H9 (cell line): Measurements from ENCODE around the gene BACH2. TPM values are rescaled to one million over a fixed set of nuclear protein-coding genes. Genes with fewer than 3 reads are reported as not detected.

Experiments used
- DNase-seq: peaks from one replicate; pipeline ENCODE4 v3.0.0-alpha.2; 2017
- H2AFZ ChIP-seq: one replicate; pipeline ENCODE4 v1.6.1; 2013; ENCODE audit warnings: mild to moderate bottlenecking, low read length, control low read depth, moderate library complexity
- H2AK5ac ChIP-seq: 2 replicates; pipeline ENCODE4 v1.6.1; 2013; ENCODE audit warnings: low read length, control low read depth, mixed read lengths; ENCODE audit not compliant: insufficient read length
- H2BK120ac ChIP-seq: one replicate; pipeline ENCODE4 v1.6.1; 2013; ENCODE audit warnings: low read depth, mild to moderate bottlenecking, low read length, control low read depth, inconsistent platforms; ENCODE audit not compliant: poor library complexity, severe bottlenecking
- H2BK12ac ChIP-seq: 2 replicates; pipeline ENCODE4 v1.6.1; 2013; ENCODE audit warnings: low read length, control low read depth, mixed read lengths, low read depth; ENCODE audit not compliant: insufficient read length
- H2BK15ac ChIP-seq: 2 replicates; pipeline ENCODE4 v1.6.1; 2013; ENCODE audit warnings: low read depth, low read length, control low read depth
- H2BK20ac ChIP-seq: one replicate; pipeline ENCODE4 v1.6.1; 2013; ENCODE audit warnings: low read depth, mild to moderate bottlenecking, low read length, control low read depth, inconsistent platforms; ENCODE audit not compliant: poor library complexity, severe bottlenecking
- H2BK5ac ChIP-seq: 2 replicates; pipeline ENCODE4 v1.6.1; 2013; ENCODE audit warnings: low read length, control low read depth, mixed read lengths; ENCODE audit not compliant: insufficient read length
- H3K14ac ChIP-seq: 2 replicates; pipeline ENCODE4 v1.6.1; 2013; ENCODE audit warnings: low read length, control low read depth; ENCODE audit not compliant: insufficient read depth
- H3K18ac ChIP-seq: 2 replicates; pipeline ENCODE4 v1.6.1; 2013; ENCODE audit warnings: low read depth, mild to moderate bottlenecking, mixed read lengths, low read length, control low read depth; ENCODE audit not compliant: insufficient read length
- H3K23ac ChIP-seq: 2 replicates; pipeline ENCODE4 v1.6.1; 2013; ENCODE audit warnings: low read length, control low read depth, mixed read lengths, low read depth; ENCODE audit not compliant: insufficient read length
- H3K23me2 ChIP-seq: 2 replicates; pipeline ENCODE4 v1.6.1; 2013; ENCODE audit warnings: low read depth, mild to moderate bottlenecking, mixed read lengths, low read length, control low read depth; ENCODE audit not compliant: insufficient read length, poor library complexity, severe bottlenecking
- H3K27ac ChIP-seq: 2 replicates; pipeline ENCODE4 v1.5.1; 2013; ENCODE audit warnings: low read length, control low read depth, mixed read lengths, low read depth; ENCODE audit not compliant: insufficient read length
- H3K27me3 ChIP-seq: 2 replicates; pipeline ENCODE4 v1.6.1; 2013; ENCODE audit warnings: low read length, control low read depth, inconsistent platforms; ENCODE audit not compliant: insufficient read depth
- H3K4ac ChIP-seq: 2 replicates; pipeline ENCODE4 v1.6.1; 2013; ENCODE audit warnings: low read depth, mild to moderate bottlenecking, control low read depth, inconsistent platforms, low read length, moderate library complexity
- H3K4me1 ChIP-seq: 2 replicates; pipeline ENCODE4 v1.6.1; 2013; ENCODE audit warnings: low read length, control low read depth, inconsistent platforms; ENCODE audit not compliant: insufficient read depth
- H3K4me2 ChIP-seq: 2 replicates; pipeline ENCODE4 v1.6.1; 2013; ENCODE audit warnings: low read length, control low read depth, mixed read lengths; ENCODE audit not compliant: insufficient read length, insufficient read depth
- H3K56ac ChIP-seq: 2 replicates; pipeline ENCODE4 v1.6.1; 2013; ENCODE audit warnings: low read depth, mild to moderate bottlenecking, mixed read lengths, low read length, control low read depth; ENCODE audit not compliant: insufficient read length
- H3K79me1 ChIP-seq: 2 replicates; pipeline ENCODE4 v1.6.1; 2013; ENCODE audit warnings: low read depth, mild to moderate bottlenecking, moderate library complexity, low read length, control low read depth, inconsistent platforms; ENCODE audit not compliant: insufficient read depth, poor library complexity, severe bottlenecking
- H3K79me2 ChIP-seq: 2 replicates; pipeline ENCODE4 v1.6.1; 2013; ENCODE audit warnings: low read length, control low read depth, inconsistent platforms; ENCODE audit not compliant: insufficient read depth
- H3K9ac ChIP-seq: 2 replicates; pipeline ENCODE4 v1.6.1; 2013; ENCODE audit warnings: low read length, control low read depth, mixed read lengths; ENCODE audit not compliant: insufficient read length; ENCODE audit errors: extremely low read depth
- H3K9me3 ChIP-seq: one replicate; pipeline ENCODE4 v1.6.1; 2013; ENCODE audit warnings: low read depth, low read length, inconsistent platforms; ENCODE audit not compliant: control insufficient read depth
- H3T11ph ChIP-seq: one replicate; pipeline ENCODE4 v1.6.1; 2013; ENCODE audit warnings: mild to moderate bottlenecking, low read length, control low read depth, inconsistent platforms
- H4K20me1 ChIP-seq: one replicate; pipeline ENCODE4 v1.6.1; 2013; ENCODE audit not compliant: control insufficient read depth, insufficient read length, insufficient read depth
- H4K5ac ChIP-seq: 2 replicates; pipeline ENCODE4 v1.6.1; 2013; ENCODE audit warnings: low read depth, mild to moderate bottlenecking, mixed read lengths, low read length, control low read depth; ENCODE audit not compliant: insufficient read length
- H4K8ac ChIP-seq: replicated peaks from 2 replicates; pipeline ENCODE4 v1.6.1; 2013; ENCODE audit warnings: low read length, control low read depth, mixed read lengths, low read depth; ENCODE audit not compliant: insufficient read length
- H4K91ac ChIP-seq: 2 replicates; pipeline ENCODE4 v1.6.1; 2013; ENCODE audit warnings: low read depth, mild to moderate bottlenecking, moderate library complexity, mixed read lengths, low read length, control low read depth; ENCODE audit not compliant: insufficient read length
- H3K27ac Mint-ChIP-seq, 3 experiments: 2 replicates in 2 of 3; 3 replicates in 1 of 3; pipeline ENCODE4 v1.8.0; 2020 to 2021; ENCODE audit warnings: mixed read lengths in 3 of 3, mild to moderate bottlenecking in 1 of 3, moderate library complexity in 1 of 3
- H3K27me3 Mint-ChIP-seq: 2 replicates; pipeline ENCODE4 v1.8.0; 2021; ENCODE audit warnings: low read depth, mild to moderate bottlenecking, moderate library complexity, mixed read lengths
- H3K36me3 Mint-ChIP-seq, 3 experiments: 2 replicates in 2 of 3; 3 replicates in 1 of 3; pipeline ENCODE4 v1.8.0; 2020 to 2021; ENCODE audit warnings: low read depth in 3 of 3, mixed read lengths in 3 of 3; ENCODE audit not compliant: insufficient read depth in 1 of 3
- H3K4me1 Mint-ChIP-seq, 2 experiments: 2 replicates each; pipeline ENCODE4 v1.8.0; 2020; ENCODE audit warnings: mixed read lengths in 2 of 2
- H3K4me3 Mint-ChIP-seq, 2 experiments: 2 replicates in 1 of 2; 3 replicates in 1 of 2; pipeline ENCODE4 v1.8.0; 2020 to 2021; ENCODE audit warnings: mild to moderate bottlenecking in 2 of 2, mixed read lengths in 2 of 2, moderate library complexity in 1 of 2
- H3K9me3 Mint-ChIP-seq, 2 experiments: 2 replicates in 1 of 2; 3 replicates in 1 of 2; pipeline ENCODE4 v1.8.0; 2020; ENCODE audit warnings: mild to moderate bottlenecking in 2 of 2, mixed read lengths in 2 of 2, moderate library complexity in 1 of 2
- CTCF ChIP-seq: fragments of 200-600 bp; sonication (generic); conservative IDR thresholded peaks from 3 replicates; pipeline ENCODE4 v1.8.0; 2021; ENCODE audit warnings: antibody characterized with exemption, mild to moderate bottlenecking
- WGBS: extraction: QIAGEN DNeasy Blood & Tissue Kit; methylation state at CpG from one replicate; pipeline ENCODE4 v1.1.7; 2013; ENCODE audit warnings: missing lambda C conversion rate, low lambda C conversion rate, mixed read lengths; ENCODE audit not compliant: insufficient read length; ENCODE audit errors: extremely low coverage; 5-methylcytosine and 5-hydroxymethylcytosine counted together
- total RNA-seq: library from RNA; stranded (reverse); gene quantifications from 2 replicates; pipeline ENCODE4 v1.2.1, GENCODE V29; 2021

BACH2 gene
- total RNA-seq, 1 experiment from 2014 or later: 2.0 TPM

GRCh38 chr6:89925826-89926225 lies 370.8 kb downstream of the BACH2 start:
- Mint-ChIP-seq H3K27ac (no peak overlapping the region), H3K4me1 (peaks cover 14 to 28% of the 10 kb centered on the region in 2 experiments), H3K9me3 (no peaks in the 10 kb centered on the region; a peak in 1 of 5 replicates), H3K27me3 (no peaks in the 10 kb centered on the region), H3K4me3 (no peak overlapping the region), H3K36me3 (no peaks in the 10 kb centered on the region)
- H3K79me1 ChIP-seq: no peaks in the 10 kb centered on the region
- H3K23me2 ChIP-seq: no peaks in the 10 kb centered on the region
- H3K9me3 ChIP-seq: no peaks in the 10 kb centered on the region
- H3K27ac ChIP-seq: no peak overlapping the region
- no peak overlapping the region for H2BK12ac ChIP-seq
- H3K9ac ChIP-seq: no peak overlapping the region
- no peaks in the 10 kb centered on the region for H3K79me2 ChIP-seq
- H3K4me1 ChIP-seq: no peaks in the 10 kb centered on the region
- no CpG with 5 or more reads among the region's 2 CpGs for WGBS
- no peak overlapping the region for H3K18ac ChIP-seq
- H4K91ac ChIP-seq: no peak overlapping the region
- no peak overlapping the region for H4K5ac ChIP-seq
- H4K8ac ChIP-seq: no peak overlapping the region
- no peaks in the 10 kb centered on the region for H3K27me3 ChIP-seq
- no peak overlapping the region for H3K4ac ChIP-seq
- H2AK5ac ChIP-seq: no peak overlapping the region
- no peaks in the 10 kb centered on the region for H4K20me1 ChIP-seq
- no peak overlapping the region for H3K14ac ChIP-seq
- no peak overlapping the region for H2AFZ ChIP-seq
- no peak overlapping the region for H2BK15ac ChIP-seq
- no peak overlapping the region for H2BK5ac ChIP-seq
- no peak overlapping the region for H3K23ac ChIP-seq
- DNase-seq: no peak
- no peak overlapping the region for H3K56ac ChIP-seq
- H2BK120ac ChIP-seq: no peak overlapping the region
- no peak overlapping the region for H3K4me2 ChIP-seq
- no peak overlapping the region for H2BK20ac ChIP-seq
- no peak overlapping the region for H3T11ph ChIP-seq
- TF ChIP-seq CTCF: no peak
